Activated CD4-positive, alpha-beta T cell treated with anti-CD3 and anti-CD28 coated beads, Interleukin-2, amount 50 U/mL, for 24 hours (primary cell): ENCODE results near the gene RTN4IP1.

Experiments
- DNase-seq, 2 donors: peaks; one replicate each; pipeline ENCODE4 v3.0.0-alpha.2; 2020; ENCODE audit warnings: low read depth in 1 of 2, low spot score in 1 of 2

The RTN4IP1 gene

DNA sequence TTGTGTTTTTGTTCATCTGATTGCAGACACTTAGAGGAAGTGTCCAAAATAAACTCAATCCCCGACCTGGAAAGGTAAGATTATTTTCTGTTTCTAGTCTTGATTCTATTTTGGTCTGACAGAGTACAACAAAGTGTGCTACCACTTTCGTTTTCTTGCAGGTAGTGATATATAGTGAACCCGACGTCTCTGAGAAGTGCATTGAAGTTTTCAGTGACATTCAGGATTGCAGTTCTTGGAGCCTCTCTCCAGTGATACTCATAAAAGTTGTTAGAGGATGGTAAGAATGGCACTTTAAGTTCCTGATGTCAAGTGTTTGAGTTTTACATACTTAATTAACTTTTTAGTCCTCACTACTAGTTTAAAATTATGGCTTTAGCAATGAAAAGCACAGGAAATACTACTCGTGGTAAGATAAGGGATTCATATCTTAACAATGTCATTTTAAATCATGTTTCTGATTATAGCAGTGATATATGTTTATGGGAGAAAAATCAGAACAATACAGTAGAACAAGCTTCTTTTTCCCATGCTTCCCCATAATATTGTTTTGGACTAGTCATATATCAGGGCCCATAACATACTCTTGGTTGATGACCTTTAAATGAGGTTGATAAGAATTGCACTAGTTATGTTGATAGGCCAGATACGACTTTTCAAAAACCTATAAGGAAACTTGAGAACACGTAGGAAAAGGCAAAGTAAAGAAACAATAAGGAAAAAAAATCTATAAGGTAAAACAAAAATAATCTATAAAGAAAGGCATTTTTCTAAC, 104.0 kb downstream of the RTN4IP1 start:
- no peak for DNase-seq

DNA sequence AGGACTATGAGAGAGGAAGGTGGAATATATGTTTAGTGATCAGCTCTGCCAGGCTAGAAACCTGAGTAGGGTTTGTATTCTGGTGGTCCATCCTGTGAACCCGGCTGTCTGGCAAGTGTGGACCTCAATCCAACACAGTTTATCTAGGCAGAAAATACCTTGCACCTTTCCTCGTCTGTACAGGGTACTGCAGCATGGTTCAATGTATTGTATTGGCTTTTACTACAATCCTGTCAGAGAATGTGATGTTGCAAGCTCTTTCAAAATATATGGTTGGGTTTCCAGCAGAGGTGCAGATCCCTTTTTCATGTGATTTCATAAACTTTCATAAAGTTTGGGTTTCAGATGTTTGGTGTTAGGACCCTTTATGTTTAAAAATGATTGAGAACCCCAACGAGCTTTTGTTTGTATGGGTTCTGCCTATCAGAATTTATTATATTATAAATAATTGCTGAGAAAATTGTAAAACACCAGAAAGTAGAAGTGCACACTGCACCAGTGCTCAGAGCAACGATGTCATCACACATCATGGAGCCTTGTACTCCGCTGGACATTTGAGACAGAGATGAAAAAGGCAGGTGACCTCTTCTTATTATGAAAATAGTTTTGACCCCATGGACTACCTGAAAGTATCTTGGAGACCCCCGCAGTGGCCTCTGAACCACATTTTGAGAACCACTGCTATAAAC, 106.6 kb downstream of the RTN4IP1 start:
- DNase-seq: no peak
